HL-60 (cell line): ENCODE results near the gene IMPG2.

Experiments
- DNase-seq, 2 experiments: peaks; one replicate each; pipeline ENCODE4 v3.0.0-alpha.2; 2010 to 2020; ENCODE audit warnings: low read depth in 1 of 2, low spot score in 1 of 2
- H3K27ac ChIP-seq: fragments of 250-450 bp; sonication (Bioruptor Pico); replicated peaks from 2 replicates; pipeline ENCODE4 v1.5.1; 2020; ENCODE audit warnings: mild to moderate bottlenecking, moderate library complexity
- H3K27me3 ChIP-seq: fragments of 250-450 bp; sonication (Bioruptor Pico); 2 replicates; pipeline ENCODE4 v1.5.1; 2021; ENCODE audit warnings: mild to moderate bottlenecking, moderate library complexity; ENCODE audit not compliant: insufficient read depth, poor library complexity, severe bottlenecking
- H3K4me3 ChIP-seq: replicated peaks from 2 replicates; pipeline ENCODE4 v1.5.1; 2011; ENCODE audit warnings: mild to moderate bottlenecking, control low read depth, low read length; ENCODE audit not compliant: insufficient read depth
- CTCF ChIP-seq: IDR thresholded peaks from one replicate; pipeline ENCODE4 v1.5.1; 2011; ENCODE audit warnings: low read length, control low read depth, inconsistent platforms; ENCODE audit not compliant: insufficient read depth
- GABPA ChIP-seq: IDR thresholded peaks from 2 replicates; pipeline ENCODE4 v1.6.1; 2012; ENCODE audit warnings: low read depth
- POLR2AphosphoS5 ChIP-seq: IDR thresholded peaks from 2 replicates; pipeline ENCODE4 v1.6.1; 2012; ENCODE audit warnings: low read depth
- REST ChIP-seq: IDR thresholded peaks from 2 replicates; pipeline ENCODE4 v1.6.1; 2012; ENCODE audit warnings: low read depth; ENCODE audit not compliant: insufficient replicate concordance
- SPI1 ChIP-seq: IDR thresholded peaks from 2 replicates; pipeline ENCODE4 v1.6.1; 2012; ENCODE audit warnings: low read depth, mild to moderate bottlenecking, borderline replicate concordance

IMPG2 gene

GRCh38 chr3:101195951-101196713 is 124.2 kb downstream of the IMPG2 start:
- no peak for DNase-seq
- H3K4me3 ChIP-seq: no peak overlapping the region
- TF ChIP-seq SPI1 (no peak), GABPA (no peak)
- H3K27ac ChIP-seq: no peak overlapping the region
- no peaks in the 10 kb centered on the region for H3K27me3 ChIP-seq

- Histone ChIP-seq H3K4me3 (no peak overlapping the region), H3K27me3 (no peaks in the 10 kb centered on the region), H3K27ac (no peak overlapping the region)
- TF ChIP-seq CTCF (no peak), GABPA (no peak), REST (no peak), POLR2AphosphoS5 (no peak), SPI1 (no peak)
- no peak for DNase-seq
These were observed 126.0 kb downstream of the IMPG2 start for GRCh38 chr3:101194392-101194791.

- Histone ChIP-seq H3K27ac (no peak overlapping the region), H3K4me3 (no peak overlapping the region), H3K27me3 (no peaks in the 10 kb centered on the region)
- DNase-seq: no peak
- no peak for TF ChIP-seq SPI1
- no peak for TF ChIP-seq GABPA
- TF ChIP-seq CTCF: no peak
- TF ChIP-seq REST: no peak
- TF ChIP-seq POLR2AphosphoS5: no peak
These were observed 126.4 kb downstream of the IMPG2 start for GRCh38 chr3:101193957-101194356.

- no peaks in the 10 kb centered on the region for H3K27me3 ChIP-seq
- no peak overlapping the region for H3K4me3 ChIP-seq
- no peak for DNase-seq
- no peak overlapping the region for H3K27ac ChIP-seq
- TF ChIP-seq REST: no peak
- TF ChIP-seq POLR2AphosphoS5: no peak
- no peak for TF ChIP-seq SPI1
- no peak for TF ChIP-seq GABPA
These were observed 130.6 kb downstream of the IMPG2 start for GRCh38 chr3:101189796-101190195.
